Measurements from ENCODE around the gene NPW.
"Not testable (repeated sequence)": the region's sequence is repeated elsewhere in the genome, so short reads cannot be mapped to it uniquely, and the experiment has no call there.

NPW gene

GRCh38 chr16:2023092-2024031 lies 3.8 kb downstream of the NPW start:
- peak; percentile 90 for DNase-seq (ENCODE audit: low spot score)

GRCh38 chr16:2024032-2024420 lies 4.4 kb downstream of the NPW start:
- no peak for DNase-seq (ENCODE audit: low spot score)

GRCh38 chr16:2025251-2025650 lies 5.7 kb downstream of the NPW start:
- DNase-seq (ENCODE audit: low spot score): no peak

DNA sequence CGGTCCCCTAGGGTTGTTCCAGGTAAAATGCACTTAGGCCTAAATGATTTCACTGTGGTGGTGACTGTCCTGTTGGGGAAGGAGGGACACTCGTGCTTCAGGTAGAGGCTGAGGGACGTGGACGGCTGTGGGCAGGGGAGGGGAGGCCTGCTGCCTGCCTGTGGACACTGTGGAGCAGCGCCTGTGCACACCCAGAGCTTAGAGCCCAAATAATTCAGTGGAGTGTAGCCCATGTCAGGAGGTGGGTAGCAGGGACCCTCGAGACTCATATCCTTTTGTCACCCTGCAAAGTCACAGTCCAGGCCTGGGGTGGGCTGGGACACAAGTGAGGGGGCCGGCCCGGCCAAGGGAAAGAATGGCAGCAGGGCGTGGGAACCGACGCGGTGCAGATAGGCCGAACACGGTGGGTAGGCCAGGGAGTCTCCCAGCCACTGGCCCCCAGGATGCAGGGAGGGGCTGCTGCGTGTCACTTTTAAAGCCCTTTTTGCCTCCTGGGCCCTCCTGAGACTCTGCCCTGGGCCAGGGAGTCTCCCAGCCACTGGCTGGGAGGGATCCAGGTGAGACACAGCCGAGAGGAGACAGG lies 6.4 kb downstream of the NPW start:
- no peak for DNase-seq (ENCODE audit: low spot score)

DNA sequence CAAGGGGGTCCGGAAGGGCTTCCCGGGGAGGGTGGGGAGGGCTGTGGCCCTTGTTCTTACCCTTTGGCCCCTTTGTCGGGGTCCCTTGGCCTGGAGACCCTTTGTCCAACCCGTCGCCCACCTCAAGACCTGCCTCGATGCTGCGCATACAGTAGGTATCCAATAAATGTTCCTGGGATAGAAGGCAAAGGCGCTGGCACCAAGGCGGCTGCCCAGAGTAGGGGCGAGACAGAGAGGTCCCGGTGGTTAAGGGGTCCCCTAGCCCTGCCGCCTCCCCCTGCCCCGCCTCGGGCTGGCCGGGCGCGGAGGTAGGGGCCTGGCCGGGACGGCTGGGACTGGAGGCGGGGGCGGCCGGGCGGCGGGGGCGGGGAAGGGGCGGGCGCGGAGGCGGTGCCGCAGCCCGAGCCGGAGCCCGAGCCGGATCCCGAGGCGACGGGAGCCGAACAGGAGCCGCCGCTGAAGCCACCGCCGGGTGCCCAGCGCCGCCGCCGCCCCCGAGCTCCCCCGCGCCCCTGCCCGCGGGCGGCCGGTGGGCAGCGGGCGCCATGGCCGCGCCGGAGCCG lies 7.0 kb downstream of the NPW start, which contains the start of gene NHERF2:
Gene NHERF2, plus strand, starts transcription at position 442 of the 563 bp plus-strand sequence. Its CDS starts 104 bp downstream, at position 546.
- no peak for DNase-seq (ENCODE audit: low spot score)

DNA sequence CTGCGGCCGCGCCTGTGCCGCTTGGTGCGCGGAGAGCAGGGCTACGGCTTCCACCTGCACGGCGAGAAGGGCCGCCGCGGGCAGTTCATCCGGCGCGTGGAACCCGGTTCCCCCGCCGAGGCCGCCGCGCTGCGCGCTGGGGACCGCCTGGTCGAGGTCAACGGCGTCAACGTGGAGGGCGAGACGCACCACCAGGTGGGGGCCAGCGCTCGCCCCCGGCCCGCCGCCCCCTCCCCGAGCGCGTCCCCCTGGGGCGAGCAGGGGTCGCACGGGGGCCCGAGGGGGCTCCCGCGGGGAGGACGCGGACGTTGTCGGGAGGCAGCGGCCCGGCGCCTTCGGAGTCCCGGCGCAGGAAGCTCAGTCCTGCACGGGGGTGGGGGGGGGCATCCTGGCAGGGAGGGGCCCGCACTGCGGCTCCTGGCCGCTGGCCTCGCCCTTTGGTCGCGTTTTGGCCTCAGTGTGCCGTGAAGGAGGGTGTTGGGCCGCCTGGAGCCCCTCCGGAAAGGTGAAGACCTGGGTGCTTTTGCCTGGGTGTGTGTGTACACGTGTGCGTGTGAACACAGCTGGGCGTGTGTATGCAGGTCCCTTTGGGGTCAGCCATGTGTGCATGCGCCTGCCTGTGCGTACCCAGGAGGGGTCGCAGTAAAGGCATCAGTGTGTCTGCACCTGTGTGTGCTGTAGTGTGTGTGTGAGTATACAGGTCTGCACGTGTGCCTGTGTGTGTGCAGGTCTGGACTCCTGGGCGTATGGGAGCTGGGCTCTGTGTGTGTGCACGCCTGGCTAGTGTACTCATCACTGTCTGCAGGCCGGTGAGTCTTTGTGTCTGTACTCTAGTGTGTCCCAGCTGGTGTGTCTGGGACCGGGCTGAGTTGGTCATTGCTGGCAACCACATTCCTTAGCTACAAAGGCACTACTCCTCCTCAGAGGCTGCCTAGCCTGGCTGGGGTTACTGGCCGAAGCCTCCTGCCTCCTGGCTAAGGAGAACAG lies 7.7 kb downstream of the NPW start:
- DNase-seq (ENCODE audit: low spot score): no peak

DNA sequence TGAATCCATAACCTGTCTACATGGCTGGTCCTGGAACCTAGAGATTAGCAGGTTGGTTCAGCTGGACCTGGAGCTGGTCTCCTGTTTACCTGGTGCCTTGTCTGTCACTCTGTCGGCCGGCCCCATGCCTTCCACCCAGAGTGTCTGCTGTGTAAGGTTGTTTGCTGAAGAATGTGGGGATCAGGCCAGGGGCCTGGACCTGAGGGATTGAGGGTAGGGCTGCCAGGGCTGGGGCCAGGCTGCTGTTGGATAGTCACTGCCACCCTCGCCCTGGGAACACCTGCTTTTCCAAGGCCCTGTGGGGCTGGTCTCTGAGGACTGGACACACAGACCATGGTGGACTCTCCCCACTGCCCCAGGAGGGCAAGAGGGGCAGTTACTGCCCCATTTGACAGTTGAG lies 8.6 kb downstream of the NPW start:
- no peak for DNase-seq (ENCODE audit: low spot score)

GRCh38 chr16:2028620-2029220 lies 9.1 kb downstream of the NPW start:
- DNase-seq (ENCODE audit: low spot score): no peak

DNA sequence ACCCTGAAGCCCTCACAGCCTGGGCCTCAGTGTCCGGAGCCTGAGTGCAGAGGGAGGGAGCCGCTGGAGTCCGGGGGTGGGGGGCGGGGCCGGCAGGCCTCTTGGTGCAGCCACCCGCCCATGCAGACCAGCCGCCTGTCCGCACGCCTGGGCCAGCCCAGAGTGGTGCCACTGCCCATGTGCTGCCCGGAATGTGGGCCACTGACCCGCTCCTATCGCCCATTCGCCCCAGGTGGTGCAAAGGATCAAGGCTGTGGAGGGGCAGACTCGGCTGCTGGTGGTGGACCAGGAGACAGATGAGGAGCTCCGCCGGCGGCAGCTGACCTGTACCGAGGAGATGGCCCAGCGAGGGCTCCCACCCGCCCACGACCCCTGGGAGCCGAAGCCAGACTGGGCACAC lies 9.8 kb downstream of the NPW start:
- DNase-seq (ENCODE audit: low spot score): no peak

DNA sequence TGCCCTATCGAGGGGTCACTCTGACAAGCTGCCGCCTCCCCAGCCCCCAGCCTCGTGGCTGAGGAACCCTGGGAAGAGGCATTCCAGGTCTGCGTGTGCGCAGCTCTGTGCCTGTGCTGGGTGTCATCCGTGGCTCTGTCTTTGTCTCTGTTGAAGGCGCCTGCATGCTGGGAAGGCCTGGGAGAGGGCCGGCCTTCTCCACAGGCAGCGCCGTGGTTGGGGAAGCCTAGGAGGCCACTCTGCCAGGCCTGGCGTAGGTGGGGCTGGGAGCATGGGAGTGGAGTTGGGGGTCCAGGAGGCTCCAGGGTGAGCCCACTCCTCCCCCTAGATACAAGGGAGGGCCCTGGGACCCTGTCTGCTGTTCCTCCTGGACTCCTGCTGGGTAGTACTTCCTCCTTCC lies 10.5 kb downstream of the NPW start:
- no peak for DNase-seq (ENCODE audit: low spot score)

DNA sequence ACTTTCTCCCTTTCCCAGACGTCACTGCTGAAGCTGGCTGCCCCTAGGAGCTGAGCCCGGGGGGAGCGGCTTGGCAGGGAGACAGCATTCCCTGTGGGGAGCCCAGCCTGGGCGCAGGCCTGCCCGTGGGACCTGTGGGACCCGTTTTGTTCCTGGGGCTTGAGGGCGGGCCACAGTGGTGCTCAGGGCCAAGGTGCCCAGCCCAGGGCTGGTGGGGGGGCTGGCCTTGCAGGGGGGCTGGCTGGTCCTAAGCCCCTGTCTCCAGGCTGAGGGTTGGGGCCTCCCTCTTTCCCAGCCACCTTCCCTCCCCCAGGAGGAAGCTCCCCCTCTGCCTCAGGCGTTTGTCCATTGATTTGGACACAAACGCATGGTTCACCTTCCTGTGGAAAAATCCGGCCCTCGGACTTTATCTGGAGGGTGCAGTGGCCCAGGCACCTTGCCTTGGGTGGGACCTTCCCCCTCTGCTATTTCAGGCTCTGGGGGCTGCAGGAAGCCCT lies 11.5 kb downstream of the NPW start:
- DNase-seq (ENCODE audit: low spot score): no peak

DNA sequence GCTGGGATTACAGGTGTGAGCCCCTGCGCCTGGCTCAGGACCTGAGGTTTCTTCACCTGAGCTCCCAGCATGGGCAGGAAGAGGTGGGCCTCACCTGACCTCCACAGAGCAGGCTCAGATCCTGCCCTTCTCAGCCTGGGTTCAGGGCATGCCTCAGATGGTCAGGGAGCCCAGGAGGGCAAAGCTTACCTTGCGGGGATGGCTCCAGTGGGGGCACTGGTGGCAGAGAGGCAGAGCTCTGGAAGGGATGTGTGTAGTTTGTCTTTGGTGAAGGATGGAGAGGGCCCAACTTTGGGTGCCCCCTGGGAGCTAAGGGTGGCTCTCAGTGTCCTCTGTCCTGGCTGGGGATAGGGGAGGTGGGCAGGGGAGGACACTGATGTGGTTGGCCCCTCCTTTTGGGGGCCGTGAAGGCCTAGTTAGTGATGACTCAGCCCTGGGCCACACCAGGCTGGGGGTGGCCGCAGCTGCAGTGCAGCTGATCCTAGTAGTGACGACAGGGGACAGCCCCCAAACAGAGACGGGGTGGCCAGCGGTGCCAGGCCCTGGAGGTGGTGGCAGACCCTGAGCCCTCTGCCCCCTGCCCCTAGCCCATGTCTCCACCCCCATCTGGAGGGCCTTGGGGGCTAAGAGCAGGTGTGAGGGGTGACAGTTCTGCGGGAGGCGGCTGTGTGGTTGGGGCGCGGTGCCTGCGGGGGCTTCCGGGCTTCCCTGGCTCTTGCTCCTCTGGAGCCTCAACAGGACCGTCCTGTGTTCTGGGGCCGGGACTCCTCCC lies 12.9 kb downstream of the NPW start:
- no peak for DNase-seq (ENCODE audit: low spot score)

DNA sequence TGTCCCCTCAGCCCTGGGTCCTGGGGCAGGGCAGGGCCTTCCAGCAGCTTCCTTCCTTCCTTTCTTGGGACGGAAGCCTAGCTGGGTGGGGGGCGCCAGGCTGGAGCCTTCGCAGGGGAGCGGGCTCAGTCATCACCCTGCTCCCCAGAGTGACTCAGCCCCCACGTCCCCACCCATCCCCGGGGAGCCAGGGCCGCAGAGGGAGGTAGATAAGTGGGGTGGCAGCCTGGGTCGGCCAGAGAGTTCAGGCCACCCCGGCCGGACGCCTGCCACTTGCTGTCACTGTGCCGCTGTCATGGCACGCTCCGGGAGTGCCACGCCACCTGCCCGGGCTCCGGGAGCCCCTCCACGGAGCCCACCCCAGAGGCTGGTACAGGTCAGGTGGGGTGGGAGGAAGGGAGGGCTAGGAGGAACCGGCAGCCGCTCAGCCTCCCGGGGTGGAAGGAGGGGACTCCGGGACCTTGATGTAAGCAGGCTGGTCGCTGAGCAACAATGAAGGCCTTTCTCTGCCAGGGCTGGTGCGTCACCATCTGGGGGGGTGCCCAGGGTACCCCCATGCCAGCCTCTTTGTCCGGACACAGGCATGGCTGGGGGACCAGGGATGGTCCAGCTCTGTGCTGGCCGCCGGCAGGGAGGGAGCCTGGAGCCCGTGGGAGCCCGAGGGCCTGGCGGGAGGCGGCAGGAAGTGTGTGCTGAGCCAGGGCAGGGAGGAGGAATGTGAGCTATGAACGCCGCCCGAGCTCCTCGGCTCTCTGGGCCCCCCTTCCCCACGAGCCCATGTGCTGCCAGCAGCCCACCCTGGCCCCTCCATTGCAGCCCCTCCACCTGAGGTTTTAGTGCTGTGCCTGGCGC lies 13.7 kb downstream of the NPW start:
- no peak for DNase-seq (ENCODE audit: low spot score)

DNA sequence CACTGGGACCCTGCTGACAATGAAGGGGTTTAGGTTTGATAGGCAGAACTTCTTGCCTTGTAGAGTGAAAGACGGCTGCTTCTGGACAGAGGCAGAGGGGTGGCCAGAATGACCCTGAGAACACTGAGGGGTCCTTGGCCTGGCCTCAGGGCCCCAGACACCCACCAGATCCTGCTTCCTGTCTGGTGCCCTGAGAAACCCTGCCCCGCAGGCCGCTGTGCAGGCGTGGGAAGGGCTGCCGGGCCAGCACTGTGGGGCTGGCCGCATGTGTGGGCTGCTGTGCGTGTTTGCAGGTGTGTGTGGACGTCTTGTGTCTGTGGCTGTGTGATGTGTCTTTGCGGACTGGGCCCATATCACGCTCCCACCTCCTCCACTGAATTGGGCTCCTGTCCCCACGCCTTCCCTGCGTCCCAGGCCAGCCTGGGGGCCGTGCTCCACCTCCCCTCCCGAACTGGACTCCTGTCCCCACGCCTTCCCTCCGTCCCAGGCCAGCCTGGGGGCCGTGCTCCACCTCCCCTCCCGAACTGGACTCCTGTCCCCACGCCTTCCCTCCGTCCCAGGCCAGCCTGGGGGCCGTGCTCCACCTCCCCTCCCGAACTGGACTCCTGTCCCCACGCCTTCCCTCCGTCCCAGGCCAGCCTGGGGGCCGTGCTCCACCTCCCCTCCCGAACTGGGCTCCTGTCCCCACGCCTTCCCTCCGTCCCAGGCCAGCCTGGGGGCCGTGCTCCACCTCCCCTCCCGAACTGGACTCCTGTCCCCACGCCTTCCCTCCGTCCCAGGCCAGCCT lies 14.5 kb downstream of the NPW start:
- DNase-seq (ENCODE audit: low spot score): not testable (repeated sequence)

DNA sequence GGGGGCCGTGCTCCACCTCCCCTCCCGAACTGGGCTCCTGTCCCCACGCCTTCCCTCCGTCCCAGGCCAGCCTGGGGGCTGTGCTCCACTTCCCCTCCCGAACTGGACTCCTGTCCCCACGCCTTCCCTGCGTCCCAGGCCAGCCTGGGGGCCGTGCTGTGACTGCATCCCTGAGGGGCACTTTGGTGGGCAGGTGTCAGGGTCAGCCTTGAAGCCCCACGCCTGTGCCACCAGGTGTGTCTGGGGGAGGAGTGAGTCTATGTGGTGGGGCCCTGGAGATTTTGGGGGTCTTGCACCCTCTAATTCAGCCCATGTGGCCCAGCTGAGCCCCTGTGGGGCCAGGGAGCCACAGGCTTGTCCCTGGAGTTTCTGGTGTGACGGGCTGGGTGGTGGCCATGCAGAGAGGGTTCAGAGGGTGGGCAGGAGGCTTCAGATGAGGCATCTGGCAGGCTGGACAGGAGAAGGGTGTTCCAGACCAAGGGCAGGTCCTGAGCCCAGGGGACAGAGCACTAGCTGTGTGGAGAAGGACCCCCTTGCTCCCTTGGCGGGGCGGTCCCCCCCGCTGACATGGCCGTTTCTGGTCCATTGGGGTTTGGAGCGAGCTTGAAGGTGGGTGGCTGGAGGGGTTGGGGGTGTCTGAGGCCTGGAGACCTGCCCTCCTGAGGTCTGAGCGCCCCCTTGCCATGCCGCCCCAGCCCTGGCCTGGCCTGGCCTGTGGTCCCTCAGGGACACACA lies 15.3 kb downstream of the NPW start:
- DNase-seq (ENCODE audit: low spot score): no peak

DNA sequence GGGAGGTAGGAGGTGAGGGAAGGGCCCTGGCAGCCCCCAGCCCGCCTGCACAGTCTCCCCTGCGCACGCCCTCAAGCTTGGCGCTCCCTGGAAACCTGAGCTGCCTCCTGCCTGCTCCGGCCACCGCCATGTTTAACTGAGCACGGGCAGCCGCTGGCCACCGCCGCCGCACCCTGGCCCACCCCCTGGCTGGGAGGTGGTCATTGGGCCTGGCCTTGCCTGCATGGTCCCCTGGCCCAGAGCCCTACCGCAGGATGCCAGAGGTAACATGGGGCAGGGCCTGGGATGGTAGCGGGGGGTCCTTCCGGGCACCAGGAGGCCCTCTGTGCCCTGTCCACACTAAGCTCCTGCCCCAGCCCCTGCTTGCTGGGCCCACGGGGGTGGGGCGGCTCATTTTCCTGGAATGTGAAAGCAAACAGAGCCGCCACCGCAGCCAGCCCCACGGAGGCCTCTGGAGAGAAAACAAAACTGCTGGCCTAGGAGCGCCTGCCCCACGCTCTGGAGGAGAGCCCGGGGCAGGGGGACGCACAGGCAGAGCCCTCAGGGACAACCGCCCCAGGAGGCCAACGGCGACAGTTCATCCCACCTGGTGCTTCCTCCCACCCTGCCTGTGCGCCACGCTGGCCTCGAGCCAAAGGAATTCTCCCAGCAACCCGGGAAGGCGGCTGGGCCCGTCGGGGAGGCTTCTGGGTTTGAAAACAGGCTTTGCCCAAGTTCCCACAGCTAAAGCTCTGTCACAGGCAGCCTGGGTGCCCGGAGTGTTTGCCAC lies 16.0 kb downstream of the NPW start:
- DNase-seq (ENCODE audit: low spot score): no peak
